SK-N-SH treated with all-trans-retinoic acid at 6 μM for 48 hours (cell line): ENCODE results near the gene AQP12A.

Source experiments
- ARNTL ChIP-seq: fragments of 450-650 bp; formaldehyde crosslinking; IDR thresholded peaks from 2 replicates; pipeline ENCODE4 v1.5.0; 2020; ENCODE audit warnings: low read depth, mild to moderate bottlenecking, moderate library complexity, borderline replicate concordance
- CREB5 ChIP-seq: fragments of 250-450 bp; sonication (Bioruptor Pico); IDR thresholded peaks from 2 replicates; pipeline ENCODE4 v1.5.1; 2020; ENCODE audit warnings: low read depth, mild to moderate bottlenecking, moderate library complexity
- CSRNP3 ChIP-seq: fragments of 250-450 bp; sonication (Bioruptor Pico); IDR thresholded peaks from 2 replicates; pipeline ENCODE4 v1.5.1; 2021; ENCODE audit warnings: mild to moderate bottlenecking, moderate library complexity
- ESRRG ChIP-seq: fragments of 250-450 bp; sonication (Bioruptor Pico); IDR thresholded peaks from 2 replicates; pipeline ENCODE4 v1.6.1; 2021; ENCODE audit warnings: mild to moderate bottlenecking
- GLIS3 ChIP-seq: fragments of 250-450 bp; sonication (Bioruptor Pico); IDR thresholded peaks from 2 replicates; pipeline ENCODE4 v1.5.0; 2020; ENCODE audit warnings: mild to moderate bottlenecking, moderate library complexity
- OSR1 ChIP-seq: fragments of 250-450 bp; sonication (Bioruptor Pico); IDR thresholded peaks from 2 replicates; pipeline ENCODE4 v1.8.0; 2022; ENCODE audit warnings: moderate library complexity, mild to moderate bottlenecking, inconsistent platforms
- PATZ1 ChIP-seq: fragments of 250-450 bp; sonication (Bioruptor Pico); IDR thresholded peaks from 2 replicates; pipeline ENCODE4 v1.8.0; 2020; ENCODE audit warnings: mild to moderate bottlenecking, moderate library complexity, borderline replicate concordance
- RARB ChIP-seq: fragments of 250-450 bp; sonication (Bioruptor Pico); IDR thresholded peaks from 2 replicates; pipeline ENCODE4 v1.8.0; 2021; ENCODE audit warnings: mild to moderate bottlenecking, moderate library complexity
- TCF4 ChIP-seq: fragments of 250-450 bp; sonication (Bioruptor Pico); IDR thresholded peaks from 2 replicates; pipeline ENCODE4 v1.8.0; 2021; ENCODE audit warnings: mild to moderate bottlenecking, moderate library complexity, borderline replicate concordance
- TOX ChIP-seq: fragments of 250-450 bp; sonication (Bioruptor Pico); IDR thresholded peaks from 2 replicates; pipeline ENCODE4 v1.8.0; 2021; ENCODE audit warnings: mild to moderate bottlenecking, moderate library complexity, borderline replicate concordance
- ZC3H10 ChIP-seq: fragments of 250-450 bp; sonication (Bioruptor Pico); IDR thresholded peaks from 2 replicates; pipeline ENCODE4 v1.5.1; 2021; ENCODE audit warnings: mild to moderate bottlenecking, moderate library complexity
- ZFP30 ChIP-seq: fragments of 450-650 bp; formaldehyde crosslinking; IDR thresholded peaks from 2 replicates; pipeline ENCODE4 v1.5.0; 2022; ENCODE audit warnings: mild to moderate bottlenecking, moderate library complexity
- ZNF565 ChIP-seq: fragments of 450-650 bp; formaldehyde crosslinking; conservative IDR thresholded peaks from 2 replicates; pipeline ENCODE4 v1.5.0; 2020; ENCODE audit warnings: low read depth, mild to moderate bottlenecking, moderate library complexity

- TF ChIP-seq PATZ1 (CRISPR knock-in tag) (no peak), ARNTL (CRISPR knock-in tag) (no peak), OSR1 (CRISPR knock-in tag) (no peak), ZFP30 (no peak), ZC3H10 (CRISPR knock-in tag) (no peak), ZNF565 (no peak), RARB (CRISPR knock-in tag) (no peak), TCF4 (CRISPR knock-in tag) (no peak), CREB5 (no peak), TOX (CRISPR knock-in tag) (no peak), ESRRG (CRISPR knock-in tag) (no peak), GLIS3 (no peak), CSRNP3 (CRISPR knock-in tag) (no peak)
Observed at GRCh38 chr2:240651185-240651584, 40.5 kb upstream of the AQP12A start.
